H1 (cell line): ENCODE results near the gene KCNJ10. TPM values are rescaled to one million over a fixed set of nuclear protein-coding genes. Genes with fewer than 3 reads are reported as not detected.

Experiments used
- BRCA1 ChIP-seq: IDR thresholded peaks from 2 replicates; pipeline ENCODE4 v1.6.1; 2012; ENCODE audit warnings: low read depth, low read length, improper control_type of control experiment
- CTBP2 ChIP-seq: IDR thresholded peaks from 2 replicates; pipeline ENCODE4 v1.7.0; 2011; ENCODE audit warnings: borderline replicate concordance, mild to moderate bottlenecking, moderate library complexity, mixed read lengths, low read length; ENCODE audit not compliant: insufficient read depth, insufficient read length
- EGR1 ChIP-seq: IDR thresholded peaks from 2 replicates; pipeline ENCODE4 v1.6.1; 2011; ENCODE audit warnings: low read depth, low read length, borderline replicate concordance
- HDAC2 ChIP-seq, 2 experiments: fragments of 300-600 bp in 1 of 2; sonication (generic) in 1 of 2; IDR thresholded peaks; 2 replicates each; pipeline ENCODE4 v1.6.1; 2011 to 2012; ENCODE audit warnings: low read depth in 2 of 2, low read length in 2 of 2, mild to moderate bottlenecking in 2 of 2, moderate library complexity in 2 of 2, borderline replicate concordance in 1 of 2, inconsistent platforms in 1 of 2
- MAFK ChIP-seq: IDR thresholded peaks from 2 replicates; pipeline ENCODE4 v1.6.1; 2012; ENCODE audit warnings: low read depth, mild to moderate bottlenecking, improper control_type of control experiment, low read length
- RXRA ChIP-seq: IDR thresholded peaks from 2 replicates; pipeline ENCODE4 v1.6.1; 2011; ENCODE audit warnings: low read depth, mild to moderate bottlenecking, low read length, moderate library complexity; ENCODE audit not compliant: insufficient read depth
- SIN3A ChIP-seq, 2 experiments: IDR thresholded peaks in 1 of 2; conservative IDR thresholded peaks in 1 of 2; 2 replicates each; pipeline ENCODE4 v1.6.1; 2011 to 2012; ENCODE audit warnings: low read length in 2 of 2, improper control_type of control experiment in 1 of 2, low read depth in 1 of 2, mild to moderate bottlenecking in 1 of 2
- SP2 ChIP-seq: IDR thresholded peaks from 2 replicates; pipeline ENCODE4 v1.6.1; 2012; ENCODE audit warnings: mild to moderate bottlenecking, low read length, inconsistent platforms
- SRF ChIP-seq: IDR thresholded peaks from 2 replicates; pipeline ENCODE4 v1.6.1; 2011; ENCODE audit warnings: mild to moderate bottlenecking, low read depth, low read length, moderate library complexity
- ZNF274 ChIP-seq: IDR thresholded peaks from 2 replicates; pipeline ENCODE4 v1.7.0; 2012; ENCODE audit warnings: low read length, borderline replicate concordance; ENCODE audit errors: extremely low read depth
- polyA plus RNA-seq, 7 experiments: library from polyadenylated mRNA; depleted of rRNA in 3 of 7; stranded (reverse) in 5 of 7; unstranded in 2 of 7; fragments of >200 nt in 5 of 7; fragments of 200-250 nt in 2 of 7; gene quantifications; 1 replicate in 5 of 7; 2 replicates in 1 of 7; 4 replicates in 1 of 7; pipeline versions ENCODE4 v1.2.1 to v1.2.3, GENCODE V29; 2011 to 2013; ENCODE audit warnings: missing spikeins in 2 of 7, mixed read lengths in 2 of 7
- total RNA-seq: library from RNA; stranded (reverse); fragmentation: NEBNext Ultra II Directional; extraction: Animal tissue kit (Norgen Biotek cat#: 25700); gene quantifications from 2 replicates; pipeline ENCODE4 v1.2.1, GENCODE V29; 2021

The KCNJ10 gene
- total and polyA plus RNA-seq, 2 of the 8 experiments (the other 6 are each of a cell fraction or from before 2014, with no cell fraction given), result 1.7 to 2.4 TPM

GRCh38 chr1:160069460-160070231 is at the start of gene KCNJ10 (continued):
- TF ChIP-seq MAFK (no peak), HDAC2 (IDR thresholded peaks at IDR 0.05; ENCODE audit: borderline replicate concordance in 1 of 2, low read depth in 2 of 2, low read length in 2 of 2) (no peak), CTBP2 (no peak), SIN3A (conservative IDR thresholded peaks at IDR 0.05 in 1 of 2, IDR thresholded peaks at IDR 0.05 in 1 of 2; ENCODE audit: low read depth in 1 of 2, low read length in 2 of 2) (no peak), SRF (no peak), ZNF274 (no peak), EGR1 (no peak), RXRA (no peak), BRCA1 (no peak), SP2 (no peak)
- TF ChIP-seq, all 59 proteins: peak for 0
